ENCODE data around the gene MRPL19.

The MRPL19 gene

GRCh38 chr2:75720525-75720924 is 73.9 kb downstream of the MRPL19 start:
- no peak for DNase-seq (ENCODE audit: low read depth)

GRCh38 chr2:75722687-75723086 is 76.1 kb downstream of the MRPL19 start:
- TF ChIP-seq, protein P1, sequence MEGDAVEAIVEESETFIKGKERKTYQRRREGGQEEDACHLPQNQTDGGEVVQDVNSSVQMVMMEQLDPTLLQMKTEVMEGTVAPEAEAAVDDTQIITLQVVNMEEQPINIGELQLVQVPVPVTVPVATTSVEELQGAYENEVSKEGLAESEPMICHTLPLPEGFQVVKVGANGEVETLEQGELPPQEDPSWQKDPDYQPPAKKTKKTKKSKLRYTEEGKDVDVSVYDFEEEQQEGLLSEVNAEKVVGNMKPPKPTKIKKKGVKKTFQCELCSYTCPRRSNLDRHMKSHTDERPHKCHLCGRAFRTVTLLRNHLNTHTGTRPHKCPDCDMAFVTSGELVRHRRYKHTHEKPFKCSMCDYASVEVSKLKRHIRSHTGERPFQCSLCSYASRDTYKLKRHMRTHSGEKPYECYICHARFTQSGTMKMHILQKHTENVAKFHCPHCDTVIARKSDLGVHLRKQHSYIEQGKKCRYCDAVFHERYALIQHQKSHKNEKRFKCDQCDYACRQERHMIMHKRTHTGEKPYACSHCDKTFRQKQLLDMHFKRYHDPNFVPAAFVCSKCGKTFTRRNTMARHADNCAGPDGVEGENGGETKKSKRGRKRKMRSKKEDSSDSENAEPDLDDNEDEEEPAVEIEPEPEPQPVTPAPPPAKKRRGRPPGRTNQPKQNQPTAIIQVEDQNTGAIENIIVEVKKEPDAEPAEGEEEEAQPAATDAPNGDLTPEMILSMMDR (conservative IDR thresholded peaks at IDR 0.05; ENCODE audit: low read depth, low read length), result no peak
- DNase-seq (ENCODE audit: low read depth), result no peak
- H3K4me3 ChIP-seq (ENCODE audit: low read depth, low read length), result no peak overlapping the region

More at GRCh38 chr2:75720525-75720924, 73.9 kb downstream of the MRPL19 start:
- no peak overlapping the region for H3K4me3 ChIP-seq (ENCODE audit: low read depth, low read length)
- TF ChIP-seq, protein P1 (conservative IDR thresholded peaks at IDR 0.05; ENCODE audit: low read depth, low read length), result no peak

GRCh38 chr2:75728614-75729419 is 82.2 kb downstream of the MRPL19 start:
- no peak for DNase-seq (ENCODE audit: low read depth)
- TF ChIP-seq, protein P1 (conservative IDR thresholded peaks at IDR 0.05; ENCODE audit: low read depth, low read length), result no peak
- no peak overlapping the region for H3K4me3 ChIP-seq (ENCODE audit: low read depth, low read length)

- peak; percentile 26 for DNase-seq (ENCODE audit: low read depth)
- TF ChIP-seq, protein P1 (conservative IDR thresholded peaks at IDR 0.05; ENCODE audit: low read depth, low read length), result peak; percentile 43
- H3K4me3 ChIP-seq (ENCODE audit: low read depth, low read length), result no peak overlapping the region
Observed at GRCh38 chr2:75729861-75730260, 83.3 kb downstream of the MRPL19 start.

GRCh38 chr2:75736276-75736675 is 89.7 kb downstream of the MRPL19 start:
- H3K4me3 ChIP-seq (ENCODE audit: low read depth, low read length), result no peak overlapping the region
- TF ChIP-seq, protein P1 (conservative IDR thresholded peaks at IDR 0.05; ENCODE audit: low read depth, low read length), result no peak
- no peak for DNase-seq (ENCODE audit: low read depth)

GRCh38 chr2:75737961-75738360 is 91.4 kb downstream of the MRPL19 start:
- H3K4me3 ChIP-seq (ENCODE audit: low read depth, low read length), result no peak overlapping the region
- DNase-seq (ENCODE audit: low read depth), result no peak
- TF ChIP-seq, protein P1 (conservative IDR thresholded peaks at IDR 0.05; ENCODE audit: low read depth, low read length), result no peak
